Inferior parietal cortex (tissue), 1 donor: ENCODE data around the gene RPL35A.
A peak's percentile ranks its signal among the peaks of the same experiment; 100 is the strongest.
"Not testable (repeated sequence)": the region's sequence is repeated elsewhere in the genome, so short reads cannot be mapped to it uniquely, and the experiment has no call there.

ENCODE experiments used
- DNase-seq: peaks from one replicate; pipeline ENCODE4 v3.0.0-alpha.2; 2016; ENCODE audit errors: extremely low spot score

RPL35A gene

DNA sequence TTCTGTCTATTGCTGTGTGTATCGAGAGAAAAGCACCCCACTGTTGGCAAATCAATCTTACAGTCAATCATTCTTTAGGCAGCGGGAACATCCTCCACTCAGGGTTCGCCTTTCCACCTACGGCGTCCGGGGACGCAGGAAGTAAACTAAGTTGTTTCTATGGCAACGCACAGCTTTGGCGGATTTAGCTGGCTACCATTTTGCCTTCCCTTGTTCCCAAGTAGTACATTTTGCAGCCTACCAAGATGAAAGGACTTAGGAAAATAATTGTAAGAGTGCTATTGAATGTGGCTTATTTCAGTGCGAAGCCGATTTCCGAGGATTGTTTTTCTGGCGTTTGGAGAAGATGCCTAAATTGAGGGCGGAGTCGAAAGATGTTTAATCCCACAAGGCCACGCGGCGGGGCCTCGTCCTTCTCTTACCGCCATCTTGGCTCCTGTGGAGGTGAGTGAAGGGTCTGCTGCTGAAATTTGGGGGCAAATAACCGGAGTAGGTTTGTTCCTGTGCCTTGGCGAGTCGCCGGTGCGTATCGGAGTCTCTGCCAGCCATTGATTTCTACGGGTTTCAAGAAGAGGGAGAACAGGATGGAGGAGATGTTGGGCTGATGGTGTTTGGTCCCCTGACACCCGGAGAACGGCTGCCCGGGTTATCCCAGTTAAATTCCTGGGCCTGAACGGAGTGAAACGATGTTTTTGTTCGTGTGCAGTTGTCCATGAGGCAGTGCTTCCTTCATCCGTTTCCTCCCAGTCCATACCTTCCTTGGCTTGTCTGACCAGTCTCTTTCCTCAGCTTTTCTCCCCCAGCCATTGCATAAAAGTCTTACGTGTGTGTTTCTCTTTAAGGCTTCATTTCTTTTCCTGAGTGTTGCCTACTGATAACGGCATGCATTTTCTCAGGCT is at the start of gene RPL35A:
TSS of gene RPL35A (plus strand) at position 413 of the 899 bp plus-strand sequence. CDS start 778 bp downstream, outside the sequence.
- DNase-seq: peak; percentile 99

DNA sequence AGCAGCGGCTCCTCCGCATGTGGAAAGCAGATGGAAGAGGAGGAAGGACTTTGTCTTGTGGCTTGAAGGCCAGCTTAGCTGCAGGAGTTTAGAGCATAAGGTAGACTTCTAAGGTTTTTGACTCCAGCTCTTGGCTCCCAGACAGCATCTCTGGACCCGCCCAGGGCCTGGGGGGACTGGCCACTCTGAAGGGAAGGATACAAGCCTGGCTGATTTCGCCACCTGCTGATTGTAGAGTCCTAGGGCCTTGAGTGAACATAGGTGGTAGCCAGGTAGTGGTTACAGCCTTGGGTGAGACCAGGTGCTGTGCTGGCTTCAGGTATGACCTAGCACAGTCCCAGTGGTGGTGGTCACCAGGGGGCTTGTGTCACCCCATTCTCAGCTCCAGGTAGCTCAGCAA is 48.4 kb upstream of the RPL35A start:
- DNase-seq: no peak

DNA sequence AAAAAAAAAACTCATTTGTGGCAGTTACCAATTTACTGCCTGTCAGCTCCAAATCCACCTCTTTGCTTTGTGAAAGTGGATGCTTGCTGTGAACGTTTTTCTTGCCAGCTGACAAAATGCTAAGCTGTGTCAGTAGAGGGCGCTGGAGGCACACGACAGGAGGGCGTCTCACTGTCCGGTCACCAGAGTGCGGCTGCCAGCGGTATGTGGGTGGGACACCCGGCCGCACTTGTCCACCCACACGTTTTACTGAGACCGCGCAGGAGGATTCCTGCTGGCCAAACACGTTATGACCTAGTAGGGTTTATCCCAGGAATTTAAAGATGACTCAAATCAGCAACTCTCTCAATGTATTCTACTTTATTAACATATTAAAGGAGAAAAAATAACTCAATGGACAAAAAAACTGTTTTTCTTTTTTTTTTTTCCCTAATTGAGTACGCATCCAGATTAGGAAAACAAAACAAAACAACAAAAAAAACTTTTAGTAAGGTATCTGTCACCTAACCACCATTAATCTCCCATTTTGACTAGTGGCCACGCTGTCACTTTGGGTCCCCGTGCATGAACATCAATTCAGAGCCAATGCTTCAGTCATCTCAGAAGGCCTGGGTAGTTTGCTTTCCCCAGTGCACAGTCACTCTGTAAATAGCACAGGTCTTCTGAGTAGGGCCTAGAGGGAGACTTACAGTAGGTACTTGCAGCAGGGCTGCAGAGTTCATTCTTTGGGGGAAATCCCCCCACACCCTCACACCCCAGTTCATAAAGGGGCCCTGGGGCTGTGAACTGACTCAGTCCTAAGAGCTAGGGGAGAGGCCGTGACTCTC is 43.8 kb upstream of the RPL35A start:
- peak; percentile 91 for DNase-seq

DNA sequence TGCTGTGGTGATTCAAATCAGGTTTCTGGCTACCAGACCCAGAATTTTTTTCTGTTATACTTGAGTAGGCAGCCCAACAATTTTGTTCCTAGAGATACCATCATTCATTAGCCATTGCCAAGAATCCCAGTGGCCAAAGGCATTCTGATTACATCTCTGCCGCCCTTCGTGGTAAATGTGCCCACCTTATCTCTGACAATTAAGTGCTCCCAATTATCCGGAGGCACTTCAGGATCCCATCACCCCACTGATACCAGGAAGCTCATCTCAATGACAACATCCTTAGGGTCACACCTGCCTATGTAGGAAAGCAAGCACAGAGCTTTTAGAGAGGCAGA is 43.2 kb upstream of the RPL35A start:
- no peak for DNase-seq

GRCh38 chr3:197907196-197907595 is 42.8 kb upstream of the RPL35A start:
- no peak for DNase-seq

GRCh38 chr3:197908550-197908949 is 41.4 kb upstream of the RPL35A start:
- DNase-seq: not testable (repeated sequence)

DNA sequence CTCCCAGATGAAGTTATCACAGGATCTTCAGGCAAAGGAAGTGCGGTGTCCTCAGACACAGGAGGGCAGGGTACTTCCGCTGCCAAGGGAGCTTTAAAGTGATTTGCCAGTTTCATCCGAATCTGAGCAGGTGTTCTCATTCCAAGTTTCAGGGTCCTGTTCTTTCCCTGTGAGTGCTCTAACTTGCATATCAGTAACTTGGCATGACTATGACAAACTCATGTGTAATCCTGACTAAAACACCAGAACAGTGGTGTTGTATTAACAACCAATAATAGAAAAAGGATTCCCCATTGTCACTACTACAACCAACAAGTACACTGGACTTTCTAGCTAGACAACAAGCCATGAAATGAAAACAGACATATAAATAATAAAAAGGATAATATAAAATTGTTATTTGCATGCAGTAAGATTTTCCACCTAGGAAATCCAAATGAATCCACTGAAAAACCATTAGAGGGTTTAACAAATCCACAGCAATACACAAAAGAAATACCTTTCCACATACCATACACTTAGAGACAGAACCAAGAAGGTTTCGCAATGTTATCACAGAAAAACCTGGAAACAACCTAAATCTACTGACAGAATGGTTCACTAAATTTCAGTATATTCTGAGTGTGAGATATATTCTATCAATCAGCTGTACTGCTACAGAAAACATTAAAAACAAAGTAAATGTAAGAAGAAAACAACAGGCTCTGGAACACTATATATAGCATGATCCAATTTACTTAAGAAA is 40.9 kb upstream of the RPL35A start:
- no peak for DNase-seq

- DNase-seq: no peak
Observed at GRCh38 chr3:197912741-197913476, 37.1 kb upstream of the RPL35A start.

- no peak for DNase-seq
Observed at GRCh38 chr3:197913641-197914380, 36.2 kb upstream of the RPL35A start.

DNA sequence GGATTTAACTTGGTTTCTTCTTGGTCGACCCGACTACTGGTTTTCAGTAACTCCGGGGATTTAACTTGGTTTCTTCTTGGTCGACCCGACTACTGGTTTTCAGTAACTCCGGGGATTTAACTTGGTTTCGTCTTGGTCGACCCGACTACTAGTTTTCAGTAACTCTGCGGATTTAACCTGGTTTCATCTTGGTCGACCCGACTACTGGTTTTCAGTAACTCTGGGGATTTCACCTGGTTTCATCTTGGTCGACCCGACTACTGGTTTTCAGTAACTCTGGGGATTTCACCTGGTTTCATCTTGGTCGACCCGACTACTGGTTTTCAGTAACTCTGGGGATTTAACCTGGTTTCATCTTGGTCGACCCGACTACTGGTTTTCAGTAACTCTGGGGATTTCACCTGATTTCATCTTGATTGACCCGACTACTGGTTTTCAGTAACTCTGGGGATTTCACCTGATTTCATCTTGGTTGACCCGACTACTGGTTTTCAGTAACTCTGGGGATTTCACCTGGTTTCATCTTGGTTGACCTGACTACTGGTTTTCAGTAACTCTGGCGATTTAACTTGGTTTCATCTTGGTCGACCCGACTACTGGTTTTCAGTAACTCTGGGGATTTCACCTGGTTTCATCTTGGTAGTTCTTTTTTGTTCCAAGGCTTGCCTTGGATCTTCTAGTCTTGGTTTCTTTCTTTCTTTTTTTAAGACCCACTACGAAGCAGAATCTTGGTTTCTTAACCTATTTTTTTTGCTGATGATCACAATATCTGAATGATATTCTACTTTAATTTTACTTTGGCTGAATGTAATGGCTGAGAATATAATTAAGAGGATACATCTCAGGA is 28.3 kb upstream of the RPL35A start:
- DNase-seq: not testable (repeated sequence)

DNA sequence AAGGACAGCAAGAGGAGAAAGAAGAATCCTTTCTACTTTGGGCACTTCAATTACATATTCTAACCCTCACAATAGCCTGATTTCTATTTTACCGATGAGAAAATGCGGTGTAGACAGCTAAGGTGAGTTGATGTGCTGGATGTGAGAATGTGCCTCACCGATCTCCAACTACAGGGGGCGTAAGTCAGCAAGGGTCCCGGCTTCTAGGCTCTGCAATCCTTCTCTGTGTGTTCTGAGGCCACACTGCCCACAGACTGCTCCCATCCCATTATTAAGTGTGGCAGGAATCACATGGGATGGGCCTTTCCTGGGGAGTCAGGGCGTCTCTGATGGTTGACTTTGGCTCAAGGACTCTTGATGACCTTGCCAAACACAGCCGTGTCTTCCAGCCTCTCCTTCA is 23.6 kb upstream of the RPL35A start:
- DNase-seq: no peak

- not testable (repeated sequence) for DNase-seq
Observed at GRCh38 chr3:197927578-197927977, 22.4 kb upstream of the RPL35A start.

GRCh38 chr3:197936819-197937384 is 13.1 kb upstream of the RPL35A start:
- no peak for DNase-seq

- no peak for DNase-seq
Observed at GRCh38 chr3:197940745-197941384, 9.1 kb upstream of the RPL35A start.

DNA sequence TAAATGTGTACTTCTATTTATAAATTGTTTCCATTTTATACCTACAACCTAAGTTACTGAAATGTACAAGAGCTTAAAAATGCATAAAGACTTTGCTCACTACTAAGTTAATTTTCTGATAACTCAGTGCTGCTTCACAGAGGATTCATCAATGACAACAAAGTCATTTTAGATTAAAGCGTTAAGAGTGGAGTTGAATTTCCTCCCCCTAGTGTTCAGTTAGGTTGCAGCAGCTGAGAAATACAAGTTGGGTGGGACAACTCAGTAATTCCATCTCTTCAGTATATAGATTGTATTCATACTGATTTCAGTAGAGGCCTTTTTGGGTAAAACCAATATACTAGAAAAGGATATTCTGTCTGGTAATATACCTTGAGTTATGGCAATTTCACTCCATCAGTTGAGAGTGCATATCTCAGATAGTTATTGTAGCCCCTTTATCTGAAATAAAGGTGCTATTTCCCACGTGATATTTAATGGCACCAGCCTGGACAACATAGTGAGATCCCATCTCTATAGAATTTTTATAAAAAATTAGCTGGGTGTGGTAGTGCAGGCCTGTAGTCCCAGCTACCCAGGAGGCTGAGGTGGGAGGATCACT is 6.9 kb upstream of the RPL35A start:
- DNase-seq: peak; percentile 65

- no peak for DNase-seq
Observed at GRCh38 chr3:197949191-197949777, 706 bp upstream of the RPL35A start.

DNA sequence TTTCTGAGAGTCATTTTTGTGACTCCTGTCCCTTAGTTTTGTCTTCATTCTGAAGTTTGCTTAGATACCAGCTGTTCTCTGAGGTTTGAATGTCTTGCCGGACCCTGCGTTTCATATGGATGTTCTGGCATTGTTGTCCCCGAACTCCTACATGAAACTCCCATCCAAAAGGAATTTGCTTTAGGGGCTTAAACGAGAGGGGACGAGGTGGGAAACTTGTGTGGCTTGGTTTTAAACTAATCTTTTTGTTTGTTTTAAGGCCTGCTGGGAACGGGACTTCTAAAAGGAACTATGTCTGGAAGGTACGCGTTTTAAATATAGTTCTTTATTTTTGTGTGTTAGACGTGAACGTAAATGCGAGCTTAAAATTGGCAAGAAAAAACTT is 679 bp downstream of the RPL35A start:
- DNase-seq: no peak

GRCh38 chr3:197951392-197951990 is 1.5 kb downstream of the RPL35A start:
- no peak for DNase-seq
